ENCODE data around the gene ZNF680. TPM values are rescaled to one million over a fixed set of nuclear protein-coding genes. Genes with fewer than 3 reads are reported as not detected.

Gene ZNF680
- total RNA-seq, 1 experiment from 2014 or later = 11.2 TPM

GRCh38 chr7:64551375-64552142, 11.3 kb downstream of the ZNF680 start:
- ATAC-seq = no peak
- H3K4me2 ChIP-seq (ENCODE audit: low read length) = no peak overlapping the region
- H4K20me1 ChIP-seq (ENCODE audit: insufficient read depth) = no peaks in the 10 kb centered on the region
- H3K79me2 ChIP-seq (ENCODE audit: insufficient read depth, low read length) = peaks cover 77% of the 10 kb centered on the region
- no peaks in the 10 kb centered on the region for H3K36me3 ChIP-seq (ENCODE audit: control insufficient read depth in 1 of 2, insufficient read depth in 2 of 2, low read length in 2 of 2)
- CTCF ChIA-PET = no interaction called here
- H3K27me3 ChIP-seq (ENCODE audit: insufficient read depth, low read length) = no peaks in the 10 kb centered on the region
- no peak overlapping the region for H3K4me3 ChIP-seq (replicated peaks in 1 of 2; ENCODE audit: low read depth in 1 of 2, low read length in 2 of 2)
- RAD21 ChIA-PET (ENCODE audit: low non-redundant PET in 1 of 2, low total read pairs in 2 of 2, uncharacterized antibody in 2 of 2, unreplicated experiment in 2 of 2) = no interaction called here
- no peak overlapping the region for H2AFZ ChIP-seq (ENCODE audit: low read depth, low read length, poor library complexity, severe bottlenecking)
- no peaks in the 10 kb centered on the region for H3K4me1 ChIP-seq (ENCODE audit: control insufficient read depth in 1 of 2, insufficient read depth in 2 of 2, low read length in 2 of 2)
- DNase-seq (ENCODE audit: low read depth, low spot score) = no peak
- no peak overlapping the region for H3K27ac ChIP-seq (ENCODE audit: low read depth, low read length)
- H3K9me2 ChIP-seq (ENCODE audit: insufficient read depth) = no peaks in the 10 kb centered on the region
- TF ChIP-seq TCF7L2 (IDR thresholded peaks at IDR 0.05; ENCODE audit: borderline replicate concordance, extremely low read depth, insufficient read depth, insufficient read length) = no peak
- no peak for TF ChIP-seq CTCF (IDR thresholded peaks at IDR 0.05 in 2 of 3, conservative IDR thresholded peaks at IDR 0.05 in 1 of 3; ENCODE audit: borderline replicate concordance in 1 of 3, insufficient read depth in 1 of 3, low read depth in 2 of 3, low read length in 2 of 3)
- TF ChIP-seq JUND (IDR thresholded peaks at IDR 0.05) = no peak
- no peak for TF ChIP-seq POLR2A (IDR thresholded peaks at IDR 0.05; ENCODE audit: borderline replicate concordance, extremely low read depth, insufficient read depth, insufficient read length)
- TF ChIP-seq CEBPB (IDR thresholded peaks at IDR 0.05; ENCODE audit: low read depth) = no peak
- no peak for TF ChIP-seq ZBTB33 (IDR thresholded peaks at IDR 0.05; ENCODE audit: extremely low read depth, insufficient replicate concordance, low read length)
- TF ChIP-seq ELF1 (IDR thresholded peaks at IDR 0.05; ENCODE audit: borderline replicate concordance, low read depth) = no peak
- TF ChIP-seq EGR1 (IDR thresholded peaks at IDR 0.05; ENCODE audit: low read depth) = no peak
- no peak for TF ChIP-seq CBX3 (IDR thresholded peaks at IDR 0.05; ENCODE audit: low read depth)
- no peak for TF ChIP-seq SP1 (IDR thresholded peaks at IDR 0.05; ENCODE audit: low read depth)
- no peak for TF ChIP-seq FOSL1 (IDR thresholded peaks at IDR 0.05; ENCODE audit: low read depth)
- no peak for TF ChIP-seq ATF3 (IDR thresholded peaks at IDR 0.05)
- no peak for TF ChIP-seq POLR2AphosphoS5 (IDR thresholded peaks at IDR 0.05; ENCODE audit: low read depth, low read length)
- TF ChIP-seq EZH2 (IDR thresholded peaks at IDR 0.05) = no peak
- no peak for TF ChIP-seq EZH2phosphoT487 (IDR thresholded peaks at IDR 0.05; ENCODE audit: borderline replicate concordance)
- no peak for TF ChIP-seq REST (IDR thresholded peaks at IDR 0.05; ENCODE audit: low read depth)
- H3K9ac ChIP-seq (ENCODE audit: low read length) = no peak overlapping the region
- no TSS peak for BruUV-seq (replicated peaks)
- intact Hi-C loops (cut with micrococcal nuclease) = no loop called here
- POLR2A ChIA-PET = no interaction called here
- no peaks in the 10 kb centered on the region for H3K9me3 ChIP-seq (ENCODE audit: control insufficient read depth in 1 of 2, insufficient read depth in 1 of 2, low read depth in 1 of 2, low read length in 2 of 2)

Measured in HCT116 (cell line).